K562 (cell line): ENCODE data around the gene WTIP. TPM values are rescaled to one million over a fixed set of nuclear protein-coding genes. Genes with fewer than 3 reads are reported as not detected.
A peak's percentile ranks its signal among the peaks of the same experiment; 100 is the strongest.

Experiments
- CEBPB ChIP-seq: fragments of 450-650 bp; IDR thresholded peaks from 2 replicates; pipeline ENCODE4 v1.6.1; 2016; ENCODE audit warnings: missing genetic modification characterization, missing compliant biosample characterization
- E2F1 ChIP-seq: sonication (generic); formaldehyde crosslinking; IDR thresholded peaks from 2 replicates; pipeline ENCODE4 v1.8.1; 2023; ENCODE audit warnings: mild to moderate bottlenecking, missing genetic modification reagents, moderate library complexity
- MTA3 ChIP-seq: fragments of 450-650 bp; formaldehyde crosslinking; IDR thresholded peaks from 2 replicates; pipeline ENCODE4 v1.6.1; 2017; ENCODE audit warnings: mild to moderate bottlenecking, borderline replicate concordance
- NFE2L1 ChIP-seq: fragments of 450-650 bp; IDR thresholded peaks from 2 replicates; pipeline ENCODE4 v1.6.1; 2016; ENCODE audit warnings: missing genetic modification characterization, low read depth, mild to moderate bottlenecking, missing compliant biosample characterization, moderate library complexity, borderline replicate concordance
- OTX1 ChIP-seq: fragments of 450-650 bp; formaldehyde crosslinking; IDR thresholded peaks from 2 replicates; pipeline ENCODE4 v1.4.0; 2022; ENCODE audit warnings: mild to moderate bottlenecking
- UBTF ChIP-seq, 2 experiments: IDR thresholded peaks; 2 replicates each; pipeline ENCODE4 v1.6.1; 2012; ENCODE audit warnings: improper control_type of control experiment in 2 of 2, low read depth in 2 of 2, low read length in 2 of 2, borderline replicate concordance in 1 of 2
- ZNF318 ChIP-seq, 2 experiments: fragments of 450-650 bp; IDR thresholded peaks; 2 replicates each; pipeline ENCODE4 v1.6.1; 2016; ENCODE audit warnings: mild to moderate bottlenecking in 2 of 2, borderline replicate concordance in 1 of 2, low read depth in 1 of 2, moderate library complexity in 1 of 2
- polyA plus RNA-seq, 8 experiments: library from polyadenylated mRNA; depleted of rRNA in 4 of 8; stranded (reverse) in 5 of 8; unstranded in 3 of 8; fragments of >200 nt; fragmentation: Nextera tagmentation in 2 of 8; fragmentation: Illumina TruSeq in 1 of 8; extraction: Ambion mirVana in 2 of 8; extraction: Trizol in 1 of 8; gene quantifications; 2 replicates each; pipeline versions ENCODE4 v1.2.1 to v1.2.3, GENCODE V29; 2011 to 2014; ENCODE audit warnings: inconsistent platforms in 1 of 8, missing spikeins in 1 of 8
- total RNA-seq, 7 experiments: library from RNA; depleted of rRNA in 6 of 7; stranded (reverse); fragments of >200 nt in 6 of 7; fragmentation: Illumina TruSeq in 2 of 7; extraction: Trizol in 2 of 7; gene quantifications; 2 replicates each; pipeline versions ENCODE4 v1.2.1 to v1.2.3, GENCODE V29; 2011 to 2021; ENCODE audit warnings: low replicate concordance in 1 of 7
- TF ChIP-seq, protein P1 (sequence below): fragments of 450-650 bp; IDR thresholded peaks from one replicate; pipeline ENCODE4 v1.6.1; 2018; ENCODE audit warnings: mild to moderate bottlenecking, moderate library complexity; ENCODE audit not compliant: partially characterized antibody

Gene WTIP
- total and polyA plus RNA-seq, 9 of the 15 experiments (the other 6 are each of a cell fraction or from before 2014, with no cell fraction given): under 0.01 to 0.54 (median 0.27) TPM; not detected in 1

GRCh38 chr19:34501339-34502320 is 20.1 kb downstream of the WTIP start (continued):
- TF ChIP-seq CEBPB: no peak
- TF ChIP-seq ZNF318 (IDR thresholded peaks at IDR 0.05; ENCODE audit: borderline replicate concordance in 1 of 2, low read depth in 1 of 2): no peak
- no peak for TF ChIP-seq OTX1 (CRISPR knock-in tag)
- TF ChIP-seq UBTF (IDR thresholded peaks at IDR 0.05; ENCODE audit: borderline replicate concordance in 1 of 2, low read depth in 2 of 2, low read length in 2 of 2): peak in 1 of 2 experiments; percentile 67; a peak in 1 of 4 replicates
- TF ChIP-seq MTA3: peak; percentile 44; the same call in 1 of the 2 replicates
- no peak for TF ChIP-seq NFE2L1
- no peak for TF ChIP-seq E2F1
- TF ChIP-seq, protein P1, sequence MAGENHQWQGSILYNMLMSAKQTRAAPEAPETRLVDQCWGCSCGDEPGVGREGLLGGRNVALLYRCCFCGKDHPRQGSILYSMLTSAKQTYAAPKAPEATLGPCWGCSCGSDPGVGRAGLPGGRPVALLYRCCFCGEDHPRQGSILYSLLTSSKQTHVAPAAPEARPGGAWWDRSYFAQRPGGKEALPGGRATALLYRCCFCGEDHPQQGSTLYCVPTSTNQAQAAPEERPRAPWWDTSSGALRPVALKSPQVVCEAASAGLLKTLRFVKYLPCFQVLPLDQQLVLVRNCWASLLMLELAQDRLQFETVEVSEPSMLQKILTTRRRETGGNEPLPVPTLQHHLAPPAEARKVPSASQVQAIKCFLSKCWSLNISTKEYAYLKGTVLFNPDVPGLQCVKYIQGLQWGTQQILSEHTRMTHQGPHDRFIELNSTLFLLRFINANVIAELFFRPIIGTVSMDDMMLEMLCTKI: no peak
